T-helper 2 cell treated with Interferon-gamma antibody and Interleukin-4, amounts not matched to agents 5 μg/mL and 100 μg/mL, for 36 hours (primary cell): ENCODE data around the gene POMC.

Experiments used
- DNase-seq: peaks from one replicate; pipeline ENCODE4 v3.0.0; 2021; ENCODE audit warnings: low spot score
- H3K27ac Mint-ChIP-seq: one replicate; pipeline ENCODE4 v1.8.0; 2021; ENCODE audit warnings: mild to moderate bottlenecking, mixed read lengths
- H3K27me3 Mint-ChIP-seq: one replicate; pipeline ENCODE4 v1.8.0; 2021; ENCODE audit warnings: low read depth, mixed read lengths
- H3K36me3 Mint-ChIP-seq: one replicate; pipeline ENCODE4 v1.8.0; 2021; ENCODE audit warnings: low read depth, mixed read lengths
- H3K4me1 Mint-ChIP-seq: one replicate; pipeline ENCODE4 v1.8.0; 2021; ENCODE audit warnings: low read depth, mixed read lengths
- H3K4me3 Mint-ChIP-seq: one replicate; pipeline ENCODE4 v1.8.0; 2022; ENCODE audit warnings: mild to moderate bottlenecking, moderate library complexity, mixed read lengths
- H3K9me3 Mint-ChIP-seq: one replicate; pipeline ENCODE4 v1.8.0; 2021; ENCODE audit warnings: mixed read lengths

The POMC gene

GRCh38 chr2:25115249-25115883 lies 53.0 kb downstream of the POMC start:
- H3K4me3 Mint-ChIP-seq = no peak overlapping the region
- peaks cover 8% of the 10 kb centered on the region for H3K27me3 Mint-ChIP-seq
- no peaks in the 10 kb centered on the region for H3K4me1 Mint-ChIP-seq
- DNase-seq = no peak
- no peaks in the 10 kb centered on the region for H3K9me3 Mint-ChIP-seq
- H3K36me3 Mint-ChIP-seq = no peaks in the 10 kb centered on the region
- no peak overlapping the region for H3K27ac Mint-ChIP-seq

GRCh38 chr2:25112113-25112512 lies 56.3 kb downstream of the POMC start:
- Mint-ChIP-seq H3K4me3 (no peak overlapping the region), H3K27me3 (peaks cover 6% of the 10 kb centered on the region), H3K4me1 (no peaks in the 10 kb centered on the region), H3K36me3 (no peaks in the 10 kb centered on the region), H3K27ac (no peak overlapping the region), H3K9me3 (no peaks in the 10 kb centered on the region)
- DNase-seq = no peak
